NK-92 (cell line): ENCODE results near the gene LRRC37A2.
"Not testable (repeated sequence)": the region's sequence is repeated elsewhere in the genome, so short reads cannot be mapped to it uniquely, and the experiment has no call there.

Source experiments
- DNase-seq: peaks from one replicate; lab custom pipeline; 2025; ENCODE audit not compliant: unreplicated experiment; lab: John Stamatoyannopoulos, UW

LRRC37A2 gene

DNA sequence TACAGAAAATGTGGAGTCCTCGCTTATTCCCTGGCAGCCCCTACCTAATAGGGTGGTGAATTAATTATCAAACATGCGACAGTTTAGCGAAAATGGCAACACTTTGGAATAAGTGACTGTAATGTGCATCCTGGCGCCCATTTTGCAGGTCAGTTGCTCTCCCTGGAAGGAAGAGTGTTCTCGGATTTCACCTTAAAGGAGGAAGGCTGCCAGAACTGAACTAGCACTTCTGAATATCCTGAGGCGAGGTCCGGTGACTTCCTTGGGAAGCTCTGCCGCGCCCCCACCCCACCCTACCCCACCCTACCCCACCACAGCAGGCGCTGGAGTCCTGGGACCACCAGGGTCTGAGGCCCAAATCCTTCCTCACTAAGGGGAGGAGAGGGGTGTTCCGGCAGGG, at the start of gene LRRC37A2:
LRRC37A2 (plus strand) TSS at position 301 of the 400 bp plus-strand sequence. CDS start 245 bp downstream, outside the sequence.
- DNase-seq = not testable (repeated sequence)

DNA sequence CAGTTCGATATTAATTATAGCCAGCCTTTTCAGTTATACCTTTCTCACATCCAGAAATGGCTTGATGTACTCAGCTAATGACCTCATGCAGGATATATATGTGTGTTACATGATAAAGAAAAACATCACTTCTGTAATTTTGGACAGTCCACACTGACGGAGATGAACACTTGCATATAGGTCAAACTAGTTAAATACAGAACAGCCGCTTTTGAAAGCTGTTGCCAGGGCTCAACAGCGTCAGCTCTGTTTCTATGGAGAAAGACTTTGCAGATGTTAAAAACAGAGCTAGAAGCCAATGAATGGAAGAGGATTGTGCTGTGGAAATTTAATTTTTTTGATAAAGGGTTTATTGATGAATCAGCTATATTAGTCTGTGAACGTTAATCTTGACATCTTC, 44.6 kb upstream of the LRRC37A2 start:
- DNase-seq = not testable (repeated sequence)

DNA sequence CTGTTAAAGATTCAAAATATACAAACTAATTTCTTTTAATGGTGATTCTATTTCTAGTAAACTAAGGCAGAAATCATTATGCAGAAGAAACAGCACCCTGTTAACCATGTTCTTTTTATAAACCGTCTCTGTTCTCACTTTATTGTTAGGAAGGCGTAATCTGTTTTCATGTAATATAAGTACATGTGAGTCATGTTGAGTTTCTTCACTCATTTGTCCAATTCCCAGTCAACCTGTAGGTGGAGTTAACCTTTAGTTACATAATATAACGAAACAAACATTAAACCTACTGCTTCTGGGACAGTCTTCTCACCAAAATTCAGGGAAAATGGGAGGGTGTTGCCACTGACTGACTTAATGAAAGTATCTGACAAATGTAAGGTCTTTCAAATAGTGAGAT, 37.8 kb upstream of the LRRC37A2 start:
- not testable (repeated sequence) for DNase-seq

DNA sequence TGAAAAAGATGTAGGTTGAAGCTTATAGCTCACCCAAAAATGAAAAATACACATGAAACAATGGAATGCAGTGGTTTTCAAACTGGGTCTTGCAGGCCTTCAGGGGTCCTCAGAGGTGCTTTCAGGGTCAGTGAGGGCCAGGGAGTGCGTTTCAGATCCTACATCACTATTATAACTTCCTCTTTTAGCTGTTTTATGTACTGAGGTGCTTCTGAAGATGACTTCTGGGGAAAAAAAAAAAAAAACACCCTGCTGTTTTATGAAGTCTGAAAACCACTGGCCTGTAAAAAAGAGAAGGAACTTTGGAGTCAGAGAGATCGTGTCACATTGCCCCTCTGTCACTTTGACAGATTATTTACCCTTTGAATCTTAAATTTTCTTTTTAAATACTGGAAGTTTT, 36.7 kb upstream of the LRRC37A2 start:
- DNase-seq = not testable (repeated sequence)

DNA sequence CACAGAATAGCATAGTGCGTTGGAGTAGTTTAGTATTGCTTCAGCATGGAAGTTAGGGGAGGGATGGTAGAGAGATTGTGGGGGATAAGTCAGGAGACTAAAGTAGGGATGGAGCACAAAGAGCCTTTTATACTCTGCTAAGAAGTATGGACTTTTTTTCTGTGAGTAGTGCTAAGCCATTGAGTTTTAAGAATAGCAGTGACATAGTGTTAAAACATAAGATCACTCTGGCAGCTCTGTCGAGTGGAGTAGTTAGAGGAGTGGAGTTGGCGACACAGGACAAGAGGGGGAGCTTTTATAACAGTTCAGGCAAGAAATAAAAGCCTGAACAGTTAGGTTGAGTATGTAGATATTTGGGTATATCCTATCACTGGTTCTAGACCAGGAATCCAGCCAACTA, 33.4 kb upstream of the LRRC37A2 start:
- not testable (repeated sequence) for DNase-seq

DNA sequence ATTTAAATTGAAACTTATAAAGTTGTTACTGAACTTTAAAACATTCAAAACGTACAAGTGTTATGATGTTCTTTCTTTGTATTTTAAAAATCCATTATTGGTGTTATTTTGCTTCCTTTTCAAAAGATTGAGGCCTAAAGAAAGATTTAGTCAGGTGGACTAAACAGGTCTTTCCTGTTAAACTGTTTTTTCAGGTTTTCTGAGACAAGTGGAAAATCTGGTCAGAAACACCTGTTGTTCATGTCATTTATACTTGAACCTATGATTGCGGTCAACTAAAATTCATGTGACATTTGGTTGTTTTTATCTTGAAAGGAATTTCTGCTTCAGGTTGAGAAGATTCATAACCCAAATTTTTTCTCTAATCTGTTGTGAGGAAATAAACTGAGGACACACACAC, 31.0 kb upstream of the LRRC37A2 start:
- DNase-seq = not testable (repeated sequence)

DNA sequence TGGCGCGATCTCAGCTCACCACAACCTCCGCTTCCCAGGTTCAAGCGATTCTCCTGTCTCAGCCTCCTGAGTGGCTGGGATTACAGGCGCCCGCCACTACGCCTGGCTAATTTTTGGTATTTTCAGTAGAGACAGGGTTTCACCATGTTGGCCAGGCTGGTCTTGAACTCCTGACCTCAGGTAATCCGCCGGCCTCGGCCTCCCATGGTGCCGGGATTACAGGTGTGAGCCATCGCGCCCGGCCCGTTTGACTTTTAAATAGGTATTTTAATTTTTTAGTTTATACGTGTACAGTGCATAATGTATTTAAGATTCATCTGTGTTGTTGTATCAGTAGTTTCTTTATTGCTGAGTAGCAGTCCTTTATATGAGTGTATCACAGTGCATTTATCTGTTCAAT, 20.2 kb upstream of the LRRC37A2 start:
- not testable (repeated sequence) for DNase-seq

DNA sequence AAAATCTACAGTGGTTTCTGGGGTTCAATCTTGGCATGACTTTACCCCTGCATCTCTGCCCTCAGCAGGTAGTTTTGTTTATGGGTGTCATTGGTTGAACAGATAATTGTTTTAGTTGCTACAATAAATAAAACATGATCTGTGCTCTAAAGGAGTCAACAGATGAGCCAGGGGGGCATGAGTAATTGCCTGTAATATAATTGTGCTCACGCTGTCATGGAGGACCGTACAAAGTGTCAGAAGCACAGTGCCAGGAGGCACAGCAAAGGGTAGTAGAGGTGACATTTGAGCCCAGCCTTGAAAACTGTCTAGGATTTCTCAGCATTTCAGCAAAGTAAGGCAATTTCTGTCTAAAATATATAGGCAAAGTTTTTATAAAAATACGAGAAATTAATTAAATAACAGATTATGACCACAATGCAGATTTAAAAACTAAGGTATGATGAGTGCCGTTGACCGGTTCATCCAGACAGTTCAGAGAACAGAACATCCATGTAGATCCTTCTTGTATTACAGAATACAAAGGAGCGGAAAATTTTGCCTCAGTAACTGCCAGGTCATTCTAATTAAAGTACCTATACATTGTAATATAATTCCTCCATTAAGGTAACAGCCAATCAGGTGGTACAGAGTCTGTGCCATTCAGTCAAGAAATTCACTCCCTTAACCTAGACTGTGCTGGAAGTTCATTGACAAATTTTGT, 12.7 kb upstream of the LRRC37A2 start:
- DNase-seq = not testable (repeated sequence)

DNA sequence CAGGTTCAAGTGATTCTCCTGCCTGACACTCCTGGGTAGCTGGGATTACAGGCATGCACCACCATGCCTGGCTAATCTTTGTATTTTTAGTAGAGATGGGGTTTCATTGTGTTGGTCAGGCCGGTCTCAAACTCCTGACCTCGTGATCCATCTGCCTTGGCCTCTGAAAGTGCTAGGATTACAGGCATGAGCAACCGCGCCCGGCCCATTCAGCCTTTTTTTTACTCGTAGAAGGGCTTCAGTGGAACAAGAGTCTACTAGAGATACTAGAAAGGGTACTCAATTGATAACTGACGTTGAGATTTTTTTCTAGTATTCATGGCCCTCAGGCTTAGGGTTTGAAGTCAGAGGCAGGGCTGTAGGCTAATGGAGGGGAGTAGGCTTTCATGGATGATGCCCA, 6.4 kb upstream of the LRRC37A2 start:
- not testable (repeated sequence) for DNase-seq

DNA sequence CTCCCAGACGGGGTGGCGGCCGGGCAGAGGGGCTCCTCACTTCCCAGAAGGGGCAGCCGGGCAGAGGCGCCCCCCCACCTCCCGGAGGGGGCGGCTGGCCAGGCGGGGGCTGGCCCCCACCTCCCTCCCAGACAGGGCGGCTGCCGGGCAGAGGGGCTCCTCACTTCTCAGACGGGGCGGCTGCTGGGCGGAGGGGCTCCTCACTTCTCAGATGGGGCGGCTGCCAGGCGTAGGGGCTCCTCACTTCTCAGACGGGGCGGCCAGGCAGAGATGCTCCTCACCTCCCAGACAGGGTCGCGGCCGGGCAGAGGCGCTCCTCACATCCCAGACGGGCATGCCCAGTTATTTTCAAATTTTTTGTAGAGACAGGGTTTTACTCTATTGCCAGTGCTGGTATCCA, 22.4 kb downstream of the LRRC37A2 start:
- not testable (repeated sequence) for DNase-seq

DNA sequence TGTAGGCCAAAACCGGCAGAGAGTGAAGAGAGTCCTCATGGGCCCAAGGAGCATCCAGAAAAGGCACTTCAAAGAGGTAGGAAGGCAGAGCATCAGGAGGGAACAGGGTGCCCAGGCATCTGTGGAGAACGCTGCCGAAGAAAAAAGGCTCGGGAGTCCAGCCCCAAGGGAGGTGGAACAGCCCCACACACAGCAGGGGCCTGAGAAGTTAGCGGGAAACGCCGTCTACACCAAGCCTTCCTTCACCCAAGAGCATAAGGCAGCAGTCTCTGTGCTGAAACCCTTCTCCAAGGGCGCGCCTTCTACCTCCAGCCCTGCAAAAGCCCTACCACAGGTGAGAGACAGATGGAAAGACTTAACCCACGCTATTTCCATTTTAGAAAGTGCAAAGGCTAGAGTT, 36.3 kb downstream of the LRRC37A2 start:
- not testable (repeated sequence) for DNase-seq

DNA sequence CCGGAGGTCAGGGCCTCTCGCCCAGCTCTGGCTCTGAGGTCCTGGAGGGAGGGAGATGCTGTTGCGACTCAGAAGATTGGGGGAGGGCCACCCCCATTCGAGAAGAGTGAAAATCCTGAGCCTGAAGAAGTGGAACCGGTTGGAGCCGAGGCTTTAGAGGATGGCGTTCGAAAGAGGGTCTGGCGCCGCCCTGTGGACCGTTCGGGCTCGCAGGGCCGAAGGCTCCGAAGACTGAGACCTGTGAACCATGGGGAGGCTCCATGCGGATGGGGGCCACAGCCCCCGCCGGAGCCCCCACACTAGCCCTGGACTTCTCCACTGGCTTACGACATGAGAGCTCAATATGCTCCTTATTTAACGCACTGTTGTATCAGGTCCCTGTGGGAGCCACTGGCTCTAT, 46.9 kb downstream of the LRRC37A2 start:
- not testable (repeated sequence) for DNase-seq

DNA sequence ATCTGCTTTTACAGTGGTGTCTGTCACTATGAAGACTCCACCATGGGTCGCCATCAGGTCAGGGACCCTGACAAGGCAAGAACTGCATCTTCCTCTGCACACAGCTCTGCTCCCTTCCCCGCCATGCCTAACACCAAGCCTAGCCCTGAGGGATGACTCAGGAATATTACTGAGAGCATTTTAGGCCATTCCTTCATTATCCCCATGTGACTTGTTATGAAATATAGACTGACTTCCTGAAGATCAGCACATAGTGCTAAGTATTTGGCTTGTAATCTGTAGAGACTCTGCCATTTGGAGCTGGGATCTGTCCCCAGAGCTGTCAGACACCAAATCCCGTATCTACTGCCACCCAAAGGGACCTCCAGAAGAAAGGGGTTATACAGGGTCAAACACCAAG, 47.8 kb downstream of the LRRC37A2 start:
- not testable (repeated sequence) for DNase-seq

DNA sequence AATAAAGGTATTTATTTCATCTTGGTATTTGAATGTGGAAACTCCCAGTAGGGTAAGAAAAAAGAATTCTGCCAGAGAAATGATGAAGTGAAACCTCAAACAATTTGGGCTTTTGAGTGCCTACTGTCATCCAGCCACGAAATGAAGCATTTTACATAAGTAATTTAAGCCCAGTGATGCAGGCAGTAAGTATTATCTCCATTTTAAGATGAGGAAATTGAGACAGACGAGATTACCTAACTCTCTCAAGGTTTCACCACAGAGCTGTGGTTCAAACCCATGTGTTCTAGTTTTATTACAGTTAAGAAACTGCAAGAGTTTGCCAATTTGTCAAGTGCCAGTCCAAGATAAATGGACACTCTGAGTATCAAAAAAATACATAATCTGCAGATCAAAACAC, 54.0 kb downstream of the LRRC37A2 start:
- not testable (repeated sequence) for DNase-seq

DNA sequence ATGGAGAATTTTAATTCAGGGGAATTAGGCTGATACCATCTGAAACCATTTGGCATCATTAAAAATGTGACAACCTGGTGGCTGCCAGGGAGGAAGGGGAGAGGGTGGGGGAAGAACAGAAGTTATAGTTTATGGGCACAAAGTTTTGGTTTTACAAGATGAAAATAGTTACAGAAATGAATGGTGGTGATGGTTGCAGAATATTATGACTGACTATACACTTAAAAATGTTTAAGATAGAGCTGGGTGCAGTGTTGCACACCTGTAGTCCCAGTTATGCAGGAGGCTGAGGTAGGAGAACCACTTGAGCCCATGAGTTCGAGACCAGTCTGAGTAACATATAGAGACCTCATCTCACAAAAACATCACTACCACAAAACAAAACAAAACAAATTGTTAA, 54.7 kb downstream of the LRRC37A2 start:
- DNase-seq = not testable (repeated sequence)

DNA sequence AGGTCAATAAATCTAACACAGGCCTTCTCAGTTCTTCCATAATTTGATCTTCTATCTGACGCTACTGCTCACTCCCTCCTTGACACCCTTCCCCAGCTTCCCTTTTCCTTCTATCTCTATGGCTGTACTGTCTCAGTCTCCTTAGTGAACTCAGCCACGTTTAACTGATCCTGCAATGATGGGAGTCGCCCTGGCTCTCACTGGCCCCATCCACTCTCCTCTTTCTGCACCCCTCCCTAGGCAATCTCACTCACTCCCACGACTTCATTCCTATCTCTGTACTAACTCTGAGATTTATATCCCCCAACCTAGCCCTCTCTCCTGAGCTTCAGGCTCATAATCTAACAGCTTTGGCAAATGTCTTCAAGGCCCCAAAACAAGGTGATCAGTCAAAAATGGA, 59.5 kb downstream of the LRRC37A2 start:
- DNase-seq = not testable (repeated sequence)

DNA sequence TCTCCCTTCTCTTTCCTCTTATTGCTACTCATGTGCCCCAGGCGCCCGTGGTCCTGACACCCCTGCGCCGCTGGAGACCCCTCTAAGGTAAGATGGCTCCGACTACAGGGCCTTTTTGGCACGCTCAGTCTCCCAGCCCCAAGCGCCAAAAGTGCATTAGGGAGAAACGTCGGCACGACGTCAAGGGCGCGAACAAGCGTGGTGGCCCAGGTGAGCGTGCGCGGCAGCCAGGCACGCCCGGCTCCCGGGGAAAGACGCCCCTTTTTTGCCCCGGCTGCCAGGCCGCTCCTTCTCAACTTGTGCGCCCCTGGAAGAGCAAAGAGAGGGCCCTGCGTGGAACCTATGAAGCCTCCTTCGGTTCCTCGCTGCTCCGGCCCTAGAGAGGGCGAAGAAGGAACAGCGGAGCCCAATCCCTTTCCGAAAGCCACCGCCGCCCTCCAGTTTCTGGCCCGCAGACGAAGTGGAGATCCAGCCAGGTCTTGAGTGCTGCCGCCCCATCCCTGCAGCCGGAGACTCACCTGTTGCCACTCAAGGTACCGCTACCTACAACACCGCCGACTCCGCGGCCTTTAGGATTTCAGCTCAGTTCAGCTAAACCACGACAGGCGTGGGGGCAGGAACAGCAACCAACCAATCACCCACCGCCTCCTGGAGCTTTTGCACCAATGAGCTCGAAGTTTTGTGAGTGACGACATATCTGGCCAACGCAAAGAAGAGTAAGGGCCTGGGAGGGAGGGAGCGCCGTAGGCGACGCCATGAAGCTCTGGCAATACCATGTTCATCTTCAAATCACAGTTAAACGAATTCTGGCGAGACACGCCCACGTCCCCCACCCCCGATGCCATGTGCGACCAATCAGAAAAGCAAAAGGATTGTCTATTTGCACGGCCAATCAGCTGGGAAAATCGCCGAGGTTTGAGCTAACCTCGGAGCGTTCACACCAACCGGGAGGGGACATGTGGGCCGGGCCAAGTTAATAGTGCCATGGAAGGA, 67.1 kb downstream of the LRRC37A2 start, which contains the start of gene ARL17A:
ARL17A (minus strand) TSS at position 609 of the 993 bp plus-strand sequence. CDS start 3,369 bp downstream, outside the sequence.
- not testable (repeated sequence) for DNase-seq

DNA sequence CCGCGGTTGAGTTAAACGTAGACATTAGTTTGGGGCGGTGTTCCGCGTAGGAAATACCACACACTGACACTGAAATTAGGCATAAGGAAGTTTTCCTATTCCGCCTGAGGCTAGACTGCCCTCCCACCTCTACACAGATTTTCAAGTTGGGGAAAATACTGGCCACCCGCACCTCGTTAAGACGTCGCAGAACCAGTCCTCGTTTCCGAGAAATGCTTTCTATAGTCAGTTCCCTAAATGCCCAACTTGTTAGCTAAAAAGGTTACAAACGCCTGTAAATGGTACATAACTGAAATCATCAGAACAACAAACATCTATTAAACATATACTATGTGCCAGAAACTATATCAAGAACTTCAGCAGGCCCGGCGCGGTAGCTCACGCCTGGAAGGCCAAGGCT, 67.8 kb downstream of the LRRC37A2 start:
- not testable (repeated sequence) for DNase-seq

DNA sequence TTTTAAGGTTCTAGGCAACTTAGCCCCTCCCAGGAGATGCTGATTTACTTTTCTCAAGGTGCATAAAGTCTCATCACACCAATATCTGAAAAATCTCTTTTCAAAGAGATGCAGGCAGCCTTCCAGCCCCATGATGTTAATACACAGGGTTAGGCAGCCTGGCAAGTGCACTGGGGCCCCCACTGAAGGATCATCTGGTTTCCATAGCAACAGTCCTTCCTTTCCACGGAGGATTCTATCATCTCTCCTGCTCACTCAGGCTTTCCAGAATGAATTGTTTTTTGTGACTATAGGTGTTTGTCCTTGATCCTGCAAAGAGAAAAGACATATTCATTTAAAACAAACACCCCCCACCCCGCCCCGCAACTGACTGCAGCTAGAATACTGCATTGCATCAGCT, 73.2 kb downstream of the LRRC37A2 start:
- not testable (repeated sequence) for DNase-seq

DNA sequence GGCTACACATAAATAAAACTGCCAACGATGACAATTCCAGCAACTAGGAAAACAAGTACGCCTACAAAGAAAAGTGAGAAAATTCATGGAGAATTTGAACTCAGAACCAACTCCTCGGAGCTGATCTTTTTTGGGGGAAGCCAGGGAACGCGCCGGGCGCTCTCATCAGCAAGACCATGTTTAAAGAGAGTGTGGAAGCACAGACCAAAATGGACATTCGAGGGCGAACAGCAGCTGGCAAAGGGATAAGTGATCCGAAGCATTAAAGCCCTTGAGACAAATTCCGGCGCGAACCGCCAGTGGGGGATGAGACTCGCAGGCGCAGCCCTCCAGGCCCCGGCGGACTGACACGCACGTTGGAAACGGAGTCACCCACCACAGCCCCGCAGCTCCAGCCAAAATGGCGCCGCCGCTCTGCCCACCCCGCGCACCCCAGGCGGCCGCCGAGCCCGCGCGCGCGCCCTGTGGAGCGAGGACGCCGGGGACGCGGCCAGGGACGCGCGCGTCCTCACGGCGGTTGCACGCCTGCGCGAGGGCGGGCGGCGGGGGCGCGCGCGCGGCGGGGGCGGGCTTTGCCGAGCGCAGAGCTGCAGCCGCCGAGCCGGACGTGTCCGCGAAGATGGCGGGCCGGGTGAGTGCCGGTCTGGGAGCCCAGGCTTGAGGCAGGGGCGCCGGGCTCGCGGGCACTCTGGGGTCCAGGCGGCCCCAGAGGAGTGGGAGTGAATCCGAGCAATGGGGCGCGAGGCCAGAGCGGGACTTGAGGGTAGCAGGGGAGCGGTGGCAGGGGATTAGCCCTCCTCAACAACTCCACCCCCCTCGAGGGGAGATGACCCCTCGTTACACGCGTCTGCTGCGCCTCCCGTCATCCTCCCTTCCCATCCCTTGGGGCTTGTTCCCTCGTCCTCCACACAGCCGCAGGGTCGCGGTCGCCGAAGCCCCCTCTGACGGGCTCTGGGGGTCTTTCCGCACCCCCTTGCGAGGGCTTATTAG, 78.2 kb downstream of the LRRC37A2 start, which contains the start of gene NSF:
NSF (plus strand) TSS at position 513 of the 990 bp plus-strand sequence; CDS start at position 620, 107 bp downstream.
- not testable (repeated sequence) for DNase-seq
